ENCODE results near the gene CTSL.

The CTSL gene

DNA sequence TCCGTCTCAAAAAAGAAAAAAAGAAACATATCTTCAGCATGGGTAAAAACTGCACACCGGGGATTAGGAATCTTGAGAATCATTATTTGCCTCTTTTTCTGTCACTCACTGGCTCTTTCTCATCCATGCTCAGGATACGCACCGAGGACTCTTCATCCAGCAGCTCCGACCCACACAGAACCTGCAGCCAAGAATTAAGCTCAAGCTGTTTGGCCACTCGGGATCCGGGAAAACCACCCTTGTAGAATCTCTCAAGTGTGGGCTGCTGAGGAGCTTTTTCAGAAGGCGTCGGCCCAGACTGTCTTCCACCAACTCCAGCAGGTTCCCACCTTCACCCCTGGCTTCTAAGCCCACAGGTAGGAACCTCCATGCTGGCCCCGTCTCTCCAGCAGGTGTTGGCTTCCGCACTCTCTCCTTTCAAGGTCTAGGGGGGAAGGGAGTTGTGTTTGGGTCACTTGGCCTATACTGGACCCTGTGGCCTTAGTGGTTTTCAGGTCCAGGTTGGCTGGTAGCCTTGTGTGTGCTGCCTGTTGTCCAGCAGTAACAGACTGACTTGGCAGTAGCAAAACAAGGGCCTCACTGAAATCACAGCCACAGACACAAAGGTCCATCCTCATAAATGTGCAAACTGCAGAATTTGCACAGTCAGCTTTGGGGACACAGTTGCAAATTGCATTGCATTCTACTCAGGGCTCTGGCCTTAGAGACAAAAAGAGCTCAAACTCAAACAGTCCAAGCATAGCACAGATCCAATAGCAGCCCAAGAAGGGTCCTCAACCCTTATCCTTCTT is 44.5 kb upstream of the CTSL start:
- TF ChIP-seq, protein P1, sequence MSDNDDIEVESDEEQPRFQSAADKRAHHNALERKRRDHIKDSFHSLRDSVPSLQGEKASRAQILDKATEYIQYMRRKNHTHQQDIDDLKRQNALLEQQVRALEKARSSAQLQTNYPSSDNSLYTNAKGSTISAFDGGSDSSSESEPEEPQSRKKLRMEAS (IDR thresholded peaks at IDR 0.05; ENCODE audit: low read depth, low read length): no peak
- TF ChIP-seq POLR2A (IDR thresholded peaks at IDR 0.05; ENCODE audit: extremely low read depth, insufficient read length) (no peak), MYC (IDR thresholded peaks at IDR 0.05; ENCODE audit: low read depth, low read length) (no peak)
- TF ChIP-seq, protein P2, sequence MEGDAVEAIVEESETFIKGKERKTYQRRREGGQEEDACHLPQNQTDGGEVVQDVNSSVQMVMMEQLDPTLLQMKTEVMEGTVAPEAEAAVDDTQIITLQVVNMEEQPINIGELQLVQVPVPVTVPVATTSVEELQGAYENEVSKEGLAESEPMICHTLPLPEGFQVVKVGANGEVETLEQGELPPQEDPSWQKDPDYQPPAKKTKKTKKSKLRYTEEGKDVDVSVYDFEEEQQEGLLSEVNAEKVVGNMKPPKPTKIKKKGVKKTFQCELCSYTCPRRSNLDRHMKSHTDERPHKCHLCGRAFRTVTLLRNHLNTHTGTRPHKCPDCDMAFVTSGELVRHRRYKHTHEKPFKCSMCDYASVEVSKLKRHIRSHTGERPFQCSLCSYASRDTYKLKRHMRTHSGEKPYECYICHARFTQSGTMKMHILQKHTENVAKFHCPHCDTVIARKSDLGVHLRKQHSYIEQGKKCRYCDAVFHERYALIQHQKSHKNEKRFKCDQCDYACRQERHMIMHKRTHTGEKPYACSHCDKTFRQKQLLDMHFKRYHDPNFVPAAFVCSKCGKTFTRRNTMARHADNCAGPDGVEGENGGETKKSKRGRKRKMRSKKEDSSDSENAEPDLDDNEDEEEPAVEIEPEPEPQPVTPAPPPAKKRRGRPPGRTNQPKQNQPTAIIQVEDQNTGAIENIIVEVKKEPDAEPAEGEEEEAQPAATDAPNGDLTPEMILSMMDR (IDR thresholded peaks at IDR 0.05; ENCODE audit: low read depth, low read length): no peak
- no peak overlapping the region for H3K4me3 ChIP-seq (ENCODE audit: low read depth, low read length)
- DNase-seq (ENCODE audit: low read depth): no peak

DNA sequence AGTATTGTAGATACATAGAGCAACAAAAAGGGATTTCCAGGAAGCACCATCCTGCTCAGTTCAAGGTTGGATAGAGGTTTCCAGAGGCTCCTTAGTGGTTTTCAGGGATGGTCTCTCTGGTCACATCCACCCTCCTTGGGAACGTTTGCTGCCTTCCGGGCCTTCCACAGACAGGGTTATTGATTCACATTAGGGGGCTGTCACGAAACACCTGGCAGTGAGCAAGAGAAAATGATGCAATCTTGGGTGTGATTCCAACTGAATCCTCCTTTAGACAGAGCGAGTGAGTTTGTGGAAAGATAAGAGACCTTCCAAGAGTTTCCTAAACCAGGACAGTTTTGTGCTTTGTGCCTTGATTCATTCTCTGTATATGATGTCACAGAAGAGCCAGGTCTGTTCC is 43.8 kb upstream of the CTSL start:
- DNase-seq (ENCODE audit: low read depth): no peak
- no peak overlapping the region for H3K4me3 ChIP-seq (ENCODE audit: low read depth, low read length)
- TF ChIP-seq MYC (IDR thresholded peaks at IDR 0.05; ENCODE audit: low read depth, low read length) (no peak), POLR2A (IDR thresholded peaks at IDR 0.05; ENCODE audit: extremely low read depth, insufficient read length) (no peak)
- TF ChIP-seq, protein P1 (IDR thresholded peaks at IDR 0.05; ENCODE audit: low read depth, low read length): no peak
- TF ChIP-seq, protein P2 (IDR thresholded peaks at IDR 0.05; ENCODE audit: low read depth, low read length): no peak

DNA sequence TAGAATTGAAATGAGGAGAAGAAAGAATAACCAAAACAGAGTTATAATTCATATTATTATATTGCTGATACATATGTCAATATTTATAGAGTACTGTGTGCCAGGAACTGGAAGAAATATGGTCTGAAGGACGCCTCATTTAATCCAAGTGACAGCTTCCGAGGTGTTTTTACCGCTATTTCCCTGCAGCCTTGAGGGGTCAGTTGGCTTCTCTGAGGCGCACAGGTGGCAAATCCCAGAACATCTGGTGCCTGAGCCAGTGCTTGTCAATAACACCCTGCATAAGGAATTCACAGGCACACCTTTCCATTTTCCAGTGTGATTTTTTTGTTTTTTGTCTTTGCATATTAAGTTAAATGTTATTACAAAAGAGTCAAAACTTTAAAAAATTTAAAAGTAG is 43.3 kb upstream of the CTSL start:
- no peak overlapping the region for H3K4me3 ChIP-seq (ENCODE audit: low read depth, low read length)
- no peak for DNase-seq (ENCODE audit: low read depth)
- TF ChIP-seq, protein P2 (IDR thresholded peaks at IDR 0.05; ENCODE audit: low read depth, low read length): no peak
- TF ChIP-seq POLR2A (IDR thresholded peaks at IDR 0.05; ENCODE audit: extremely low read depth, insufficient read length) (no peak), MYC (IDR thresholded peaks at IDR 0.05; ENCODE audit: low read depth, low read length) (no peak)
- TF ChIP-seq, protein P1 (IDR thresholded peaks at IDR 0.05; ENCODE audit: low read depth, low read length): no peak

DNA sequence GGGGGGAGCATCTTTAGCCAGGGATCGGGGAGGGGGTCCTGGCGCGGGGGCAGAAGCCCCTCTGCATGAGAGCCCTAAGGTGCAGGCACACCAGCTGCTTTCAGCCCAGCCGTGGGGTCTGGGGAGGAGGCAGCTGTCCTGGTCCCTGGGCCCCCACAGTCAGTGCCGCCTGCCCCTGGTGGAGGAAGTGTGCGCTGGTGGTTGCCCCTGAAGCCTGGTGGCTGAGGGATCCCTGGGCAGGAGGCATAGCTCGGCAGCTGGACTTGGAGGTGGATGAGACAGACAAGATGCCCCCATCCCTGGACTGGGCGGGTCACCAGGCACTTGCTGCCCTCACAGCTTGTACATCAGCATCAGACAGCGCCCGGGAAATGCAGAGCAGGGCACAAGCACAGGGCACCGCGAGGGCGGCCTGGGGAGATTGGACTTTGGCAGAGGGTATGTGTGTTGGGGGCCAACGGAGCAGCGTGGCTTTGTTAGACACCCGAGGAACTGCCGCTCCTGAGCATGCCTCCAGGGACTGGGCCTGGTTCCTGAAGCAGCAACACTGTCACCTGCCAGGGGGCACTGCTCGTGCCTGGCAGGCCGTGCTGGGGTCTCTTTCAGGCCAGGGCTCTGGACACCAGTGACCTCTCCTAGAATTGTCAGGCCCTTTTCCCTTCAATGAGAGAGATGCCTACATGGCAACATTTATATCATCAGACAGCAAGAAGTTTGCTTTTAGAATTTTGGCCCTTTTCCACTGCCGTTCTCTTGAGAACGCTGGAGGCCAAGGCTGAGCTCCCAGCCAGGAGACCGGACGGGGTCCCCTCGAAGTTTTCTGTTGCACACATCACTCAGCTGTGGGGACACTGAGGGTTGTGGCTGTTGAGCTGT is 41.9 kb upstream of the CTSL start:
- TF ChIP-seq, protein P1 (IDR thresholded peaks at IDR 0.05; ENCODE audit: low read depth, low read length): no peak
- TF ChIP-seq, protein P2 (IDR thresholded peaks at IDR 0.05; ENCODE audit: low read depth, low read length): peak; percentile 3
- TF ChIP-seq POLR2A (IDR thresholded peaks at IDR 0.05; ENCODE audit: extremely low read depth, insufficient read length) (no peak), MYC (IDR thresholded peaks at IDR 0.05; ENCODE audit: low read depth, low read length) (no peak)
- no peak for DNase-seq (ENCODE audit: low read depth)
- H3K4me3 ChIP-seq (ENCODE audit: low read depth, low read length): no peak overlapping the region

DNA sequence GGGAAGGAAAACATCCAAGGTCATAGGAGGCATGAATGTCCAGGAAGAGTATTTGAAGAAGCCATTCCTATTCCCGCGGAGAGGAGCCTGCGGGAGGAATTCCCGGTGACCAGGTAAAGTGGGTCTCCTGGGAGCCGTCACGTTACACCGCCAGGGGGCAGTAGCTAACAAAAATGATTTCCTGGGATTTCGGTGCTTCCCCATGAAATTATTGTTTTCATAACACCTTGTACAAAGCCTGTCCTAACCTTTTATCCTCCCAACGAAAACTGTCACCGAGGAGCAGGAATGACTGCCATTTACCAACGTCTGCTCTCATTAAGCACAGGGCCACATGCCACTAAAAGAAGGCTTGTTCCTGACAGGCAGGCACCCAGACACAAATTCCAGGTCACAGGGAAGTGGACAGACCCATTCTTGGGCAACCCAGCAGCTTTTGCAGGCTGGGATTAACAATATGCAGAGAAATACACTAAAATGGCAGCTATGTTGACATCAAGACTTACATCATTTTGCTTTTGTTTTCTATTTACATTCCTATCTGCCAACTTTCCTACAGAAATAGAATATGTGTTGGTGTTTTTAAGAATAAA is 41.2 kb upstream of the CTSL start:
- peak; percentile 29 for DNase-seq (ENCODE audit: low read depth)
- H3K4me3 ChIP-seq (ENCODE audit: low read depth, low read length): no peak overlapping the region
- TF ChIP-seq, protein P1 (IDR thresholded peaks at IDR 0.05; ENCODE audit: low read depth, low read length): no peak
- TF ChIP-seq, protein P2 (IDR thresholded peaks at IDR 0.05; ENCODE audit: low read depth, low read length): peak; percentile 55
- no peak for TF ChIP-seq MYC (IDR thresholded peaks at IDR 0.05; ENCODE audit: low read depth, low read length)
- no peak for TF ChIP-seq POLR2A (IDR thresholded peaks at IDR 0.05; ENCODE audit: extremely low read depth, insufficient read length)
